IMR-90 (cell line): Measurements from ENCODE around the gene SLC6A2. TPM values are rescaled to one million over a fixed set of nuclear protein-coding genes. Genes with fewer than 3 reads are reported as not detected.
A peak's percentile ranks its signal among the peaks of the same experiment; 100 is the strongest.

Experiments used
- ATAC-seq: fragments of 200-7000 bp; cut with Tn5 transposase; 2 replicates; pipeline ENCODE4 v1.9.1; 2020; ENCODE audit warnings: low read depth, mild to moderate bottlenecking, moderate library complexity
- BruUV-seq: library from RNA; stranded (reverse); fragments of 400-500 nt; replicated peaks from 2 replicates; lab custom pipeline; 2021; lab: Mats Ljungman, UMichigan
- CTCF ChIA-PET: fragments of 300-600 bp; formaldehyde crosslinking; extraction: SDS; loops from one replicate; lab custom pipeline; 2021; ENCODE audit warnings: antibody characterized with exemption; lab: Yijun Ruan, JAX
- POLR2A ChIA-PET: fragments of 300-600 bp; sonication (Branson Sonifier 250); formaldehyde crosslinking; loops from one replicate; lab custom pipeline; 2022; ENCODE audit warnings: antibody characterized with exemption; ENCODE audit not compliant: unreplicated experiment; lab: Charles Lee
- DNase-seq: peaks from one replicate; pipeline ENCODE4 v3.0.0; 2013
- H2AFZ ChIP-seq: replicated peaks from 2 replicates; pipeline ENCODE3; 2013; ENCODE audit warnings: low read length, mild to moderate bottlenecking; ENCODE audit not compliant: poor library complexity
- H2AK5ac ChIP-seq: 2 replicates; pipeline ENCODE4 v1.6.1; 2013; ENCODE audit warnings: low read depth, low read length, inconsistent platforms
- H2AK9ac ChIP-seq: replicated peaks from 2 replicates; pipeline ENCODE3; 2013; ENCODE audit warnings: mild to moderate bottlenecking, low read depth, low read length, moderate library complexity; ENCODE audit not compliant: poor library complexity
- H2BK120ac ChIP-seq: 2 replicates; pipeline ENCODE4 v1.6.1; 2013; ENCODE audit warnings: low read depth, low read length, inconsistent platforms
- H2BK15ac ChIP-seq: 3 replicates; pipeline ENCODE4 v1.6.1; 2013; ENCODE audit warnings: low read depth, low read length, inconsistent platforms
- H2BK20ac ChIP-seq: 2 replicates; pipeline ENCODE4 v1.6.1; 2013; ENCODE audit warnings: low read depth, mild to moderate bottlenecking, inconsistent platforms, low read length, moderate library complexity
- H2BK5ac ChIP-seq: 2 replicates; pipeline ENCODE4 v1.6.1; 2013; ENCODE audit warnings: mild to moderate bottlenecking, low read depth, low read length, inconsistent platforms; ENCODE audit not compliant: poor library complexity, severe bottlenecking
- H3K14ac ChIP-seq: replicated peaks from 2 replicates; pipeline ENCODE4 v1.6.1; 2013; ENCODE audit warnings: low read depth, low read length, inconsistent platforms
- H3K18ac ChIP-seq: 2 replicates; pipeline ENCODE4 v1.6.1; 2013; ENCODE audit warnings: low read depth, low read length, control low read depth
- H3K23ac ChIP-seq: 2 replicates; pipeline ENCODE4 v1.6.1; 2013; ENCODE audit warnings: low read depth, low read length, inconsistent platforms
- H3K27ac ChIP-seq: 2 replicates; pipeline ENCODE4 v1.5.1; 2013; ENCODE audit warnings: mild to moderate bottlenecking, control low read depth, low read length; ENCODE audit not compliant: insufficient read depth
- H3K27me3 ChIP-seq: 2 replicates; pipeline ENCODE4 v1.6.1; 2013; ENCODE audit warnings: low read length; ENCODE audit not compliant: control insufficient read depth, insufficient read depth
- H3K36me3 ChIP-seq: 2 replicates; pipeline ENCODE4 v1.6.1; 2013; ENCODE audit warnings: low read length, mixed read lengths; ENCODE audit not compliant: control insufficient read depth, insufficient read depth
- H3K4ac ChIP-seq: 2 replicates; pipeline ENCODE4 v1.6.1; 2013; ENCODE audit warnings: low read depth, low read length, inconsistent platforms
- H3K4me1 ChIP-seq: 2 replicates; pipeline ENCODE4 v1.6.1; 2013; ENCODE audit warnings: low read length, mixed read lengths; ENCODE audit not compliant: control insufficient read depth, insufficient read depth
- H3K4me2 ChIP-seq: 2 replicates; pipeline ENCODE4 v1.6.1; 2013; ENCODE audit warnings: low read depth, mild to moderate bottlenecking, control low read depth, low read length, moderate library complexity
- H3K4me3 ChIP-seq: 2 replicates; pipeline ENCODE4 v1.5.1; 2013; ENCODE audit warnings: low read depth, mild to moderate bottlenecking, control low read depth, low read length, moderate library complexity; ENCODE audit not compliant: insufficient read depth
- H3K56ac ChIP-seq: 2 replicates; pipeline ENCODE4 v1.6.1; 2013; ENCODE audit warnings: low read length, inconsistent platforms; ENCODE audit not compliant: insufficient read depth; ENCODE audit errors: extremely low read depth
- H3K79me1 ChIP-seq, 2 experiments: 2 replicates each; pipeline ENCODE4 v1.6.1; 2013; ENCODE audit warnings: low read length in 2 of 2, inconsistent platforms in 1 of 2, low read depth in 1 of 2
- H3K9ac ChIP-seq: 2 replicates; pipeline ENCODE4 v1.6.1; 2013; ENCODE audit warnings: low read depth, low read length, control low read depth
- H3K9me1 ChIP-seq: 2 replicates; pipeline ENCODE4 v1.6.1; 2013; ENCODE audit warnings: low read length, inconsistent platforms; ENCODE audit not compliant: insufficient read depth
- H3K9me3 ChIP-seq: 2 replicates; pipeline ENCODE4 v1.6.1; 2013; ENCODE audit warnings: low read length; ENCODE audit not compliant: control insufficient read depth, insufficient read depth
- H4K20me1 ChIP-seq: 2 replicates; pipeline ENCODE4 v1.6.1; 2013; ENCODE audit warnings: low read length, inconsistent platforms; ENCODE audit not compliant: insufficient read depth
- H4K5ac ChIP-seq: 2 replicates; pipeline ENCODE4 v1.6.1; 2013; ENCODE audit warnings: mild to moderate bottlenecking, low read depth, low read length, control low read depth
- H4K8ac ChIP-seq, 2 experiments: 2 replicates each; pipeline ENCODE4 v1.6.1; 2013; ENCODE audit warnings: low read depth in 2 of 2, low read length in 2 of 2, control low read depth in 1 of 2, inconsistent platforms in 1 of 2
- H4K91ac ChIP-seq: 2 replicates; pipeline ENCODE4 v1.6.1; 2013; ENCODE audit warnings: low read depth, low read length, inconsistent platforms; ENCODE audit not compliant: insufficient read depth
- BHLHE40 ChIP-seq: fragments of 150-350 bp; IDR thresholded peaks from 2 replicates; pipeline ENCODE4 v1.6.1; 2016; ENCODE audit warnings: mild to moderate bottlenecking, low read depth, low read length
- CHD1 ChIP-seq: IDR thresholded peaks from 2 replicates; pipeline ENCODE4 v1.6.1; 2012; ENCODE audit warnings: low read depth, low read length, improper control_type of control experiment
- CTCF ChIP-seq: conservative IDR thresholded peaks from 2 replicates; pipeline ENCODE4 v1.5.1; 2012; ENCODE audit warnings: mild to moderate bottlenecking, low read depth, low read length, improper control_type of control experiment
- ELK1 ChIP-seq: fragments of 150-350 bp; IDR thresholded peaks from 2 replicates; pipeline ENCODE4 v1.6.1; 2016; ENCODE audit warnings: low read depth, mild to moderate bottlenecking, low read length, moderate library complexity, borderline replicate concordance
- FOS ChIP-seq: fragments of 150-350 bp; IDR thresholded peaks from 2 replicates; pipeline ENCODE4 v1.6.1; 2016; ENCODE audit warnings: low read depth, low read length
- MAFK ChIP-seq: IDR thresholded peaks from 2 replicates; pipeline ENCODE4 v1.6.1; 2012; ENCODE audit warnings: low read depth, low read length, improper control_type of control experiment
- MAZ ChIP-seq: IDR thresholded peaks from 2 replicates; pipeline ENCODE4 v1.6.1; 2012; ENCODE audit warnings: low read depth, mild to moderate bottlenecking, low read length, improper control_type of control experiment, moderate library complexity, borderline replicate concordance
- MXI1 ChIP-seq: IDR thresholded peaks from 2 replicates; pipeline ENCODE4 v1.6.1; 2012; ENCODE audit warnings: low read depth, mild to moderate bottlenecking, low read length, moderate library complexity, borderline replicate concordance
- NFE2L2 ChIP-seq: fragments of 150-350 bp; IDR thresholded peaks from 2 replicates; pipeline ENCODE4 v1.6.1; 2016; ENCODE audit warnings: low read depth, mild to moderate bottlenecking, low read length
- POLR2A ChIP-seq: IDR thresholded peaks from 2 replicates; pipeline ENCODE4 v1.6.1; 2012; ENCODE audit warnings: mild to moderate bottlenecking, low read depth, low read length
- RAD21 ChIP-seq: IDR thresholded peaks from 2 replicates; pipeline ENCODE4 v1.6.1; 2012; ENCODE audit warnings: low read length, improper control_type of control experiment
- RCOR1 ChIP-seq: IDR thresholded peaks from 2 replicates; pipeline ENCODE4 v1.6.1; 2012; ENCODE audit warnings: mild to moderate bottlenecking, low read length, improper control_type of control experiment; ENCODE audit not compliant: insufficient replicate concordance
- RFX5 ChIP-seq: IDR thresholded peaks from 2 replicates; pipeline ENCODE4 v1.8.0; 2012; ENCODE audit warnings: low read depth, mild to moderate bottlenecking, low read length, moderate library complexity
- SMC3 ChIP-seq: fragments of 150-350 bp; IDR thresholded peaks from 2 replicates; pipeline ENCODE4 v1.6.1; 2016; ENCODE audit warnings: low read depth, mild to moderate bottlenecking, antibody characterized with exemption, low read length, moderate library complexity
- WGBS, 2 experiments: methylation state at CpG; one replicate each; pipeline versions ENCODE4 v1.1.5 to v1.1.7; 2013; ENCODE audit warnings: missing lambda C conversion rate in 2 of 2; ENCODE audit not compliant: insufficient read length in 1 of 2; ENCODE audit errors: extremely low coverage in 2 of 2; 5-methylcytosine and 5-hydroxymethylcytosine counted together
- dilution Hi-C: fragments of 300-500 bp; cut with HindIII; formaldehyde crosslinking; loops from one replicate; pipeline ENCODE4 v1.14.3; 2018; ENCODE audit warnings: low sequenced_read_pairs; ENCODE audit not compliant: unreplicated experiment
- in situ Hi-C: fragments of 300-500 bp; cut with MboI; formaldehyde crosslinking; loops from 3 replicates; pipeline ENCODE4 v1.14.3; 2019; ENCODE audit warnings: low sequenced_read_pairs, inconsistent platforms, mixed read lengths
- intact Hi-C: fragments of 100-400 bp; cut with micrococcal nuclease; formaldehyde crosslinking; loops from 2 replicates; pipeline ENCODE4 v1.10.0; 2022
- polyA plus RNA-seq, 3 experiments: library from polyadenylated mRNA; depleted of rRNA; stranded (reverse); fragments of >200 nt; gene quantifications; 2 replicates each; pipeline ENCODE4 v1.2.3, GENCODE V29; 2012; ENCODE audit warnings: low replicate concordance in 1 of 3
- total RNA-seq: library from RNA; depleted of rRNA; stranded (reverse); fragments of >200 nt; gene quantifications from 2 replicates; pipeline ENCODE4 v1.2.3, GENCODE V29; 2012
- TF ChIP-seq, protein P1 (sequence below): fragments of 150-350 bp; IDR thresholded peaks from 2 replicates; pipeline ENCODE4 v1.6.1; 2017; ENCODE audit warnings: mild to moderate bottlenecking, antibody characterized with exemption, low read length, low read depth

SLC6A2 gene
- total and polyA plus RNA-seq, 2 of the 4 experiments (the other 2 are of a cell fraction): not detected

- Histone ChIP-seq H2AK9ac (no peak overlapping the region), H3K4me3 (no peak overlapping the region), H3K36me3 (no peaks in the 10 kb centered on the region), H3K27ac (no peak overlapping the region), H3K4me1 (no peaks in the 10 kb centered on the region), H4K5ac (no peak overlapping the region), H3K9me1 (no peaks in the 10 kb centered on the region), H2AK5ac (no peak overlapping the region), H3K18ac (no peak overlapping the region), H2BK15ac (no peak overlapping the region), H2BK20ac (no peak overlapping the region), H3K23ac (no peak overlapping the region), H3K56ac (no peak overlapping the region), H3K4ac (no peak overlapping the region), H3K9me3 (peaks cover 2% of the 10 kb centered on the region; the same call in 1 of the 2 replicates), H3K4me2 (no peak overlapping the region), H2BK5ac (no peak overlapping the region), H4K91ac (no peak overlapping the region), H3K9ac (no peak overlapping the region), H4K20me1 (no peaks in the 10 kb centered on the region), H3K27me3 (peaks cover 6% of the 10 kb centered on the region), H3K79me1 (no peaks in the 10 kb centered on the region), H2AFZ (no peak overlapping the region), H2BK120ac (no peak overlapping the region), H3K14ac (no peak overlapping the region), H4K8ac (no peak overlapping the region)
- ChIA-PET CTCF (no interaction called here), POLR2A (no interaction called here)
- TF ChIP-seq FOS (no peak), POLR2A (no peak), RFX5 (no peak), MXI1 (no peak), RAD21 (no peak), NFE2L2 (no peak), RCOR1 (no peak), ELK1 (no peak), CTCF (no peak), BHLHE40 (no peak), MAZ (no peak), CHD1 (no peak), MAFK (no peak), SMC3 (no peak)
- TF ChIP-seq, protein P1, sequence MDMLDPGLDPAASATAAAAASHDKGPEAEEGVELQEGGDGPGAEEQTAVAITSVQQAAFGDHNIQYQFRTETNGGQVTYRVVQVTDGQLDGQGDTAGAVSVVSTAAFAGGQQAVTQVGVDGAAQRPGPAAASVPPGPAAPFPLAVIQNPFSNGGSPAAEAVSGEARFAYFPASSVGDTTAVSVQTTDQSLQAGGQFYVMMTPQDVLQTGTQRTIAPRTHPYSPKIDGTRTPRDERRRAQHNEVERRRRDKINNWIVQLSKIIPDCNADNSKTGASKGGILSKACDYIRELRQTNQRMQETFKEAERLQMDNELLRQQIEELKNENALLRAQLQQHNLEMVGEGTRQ: no peak
- intact Hi-C loops: no loop called here
- BruUV-seq: no TSS peak
- in situ Hi-C loops: no loop called here
- DNase-seq (peak; percentile 5), ATAC-seq (no peak)
- dilution Hi-C loops: no loop called here
- 18% methylated on average over 2 of the region's 9 CpGs; no CpG with 5 or more reads in 1 of the 2 experiments for WGBS, 2 experiments
These were observed 12.8 kb downstream of the SLC6A2 start for GRCh38 chr16:55668340-55669281.
